Gastrocnemius medialis (tissue), 4 donors: ENCODE results near the gene PAQR7.

Source experiments
- CTCF ChIP-seq, 5 experiments: fragments of 450-650 bp in 3 of 5; fragments of 200-600 bp in 2 of 5; sonication (generic) in 2 of 5; IDR thresholded peaks in 4 of 5; conservative IDR thresholded peaks in 1 of 5; 1 replicate in 4 of 5; 2 replicates in 1 of 5; pipeline ENCODE4 v1.5.1; 2016 to 2019; ENCODE audit warnings: antibody characterized with exemption in 5 of 5, mild to moderate bottlenecking in 3 of 5, moderate library complexity in 3 of 5
- POLR2A ChIP-seq, 2 donors: fragments of 450-650 bp; IDR thresholded peaks; one replicate each; pipeline ENCODE4 v1.6.1; 2017; ENCODE audit warnings: antibody characterized with exemption in 2 of 2, mild to moderate bottlenecking in 2 of 2, moderate library complexity in 2 of 2

GRCh38 chr1:25880518-25880917, 5.0 kb upstream of the PAQR7 start:
- no peak for TF ChIP-seq POLR2A (IDR thresholded peaks at IDR 0.05)
- TF ChIP-seq CTCF (IDR thresholded peaks at IDR 0.05 in 4 of 5, conservative IDR thresholded peaks at IDR 0.05 in 1 of 5) = no peak
